GM19438 (cell line): Measurements from ENCODE around the gene STIM1.
"Not testable (repeated sequence)": the region's sequence is repeated elsewhere in the genome, so short reads cannot be mapped to it uniquely, and the experiment has no call there.

Experiments
- ATAC-seq: cut with Tn5 transposase; IDR thresholded peaks from one replicate; pipeline ENCODE4 v1.9.1; 2021; ENCODE audit warnings: low read depth; ENCODE audit not compliant: unreplicated experiment

The STIM1 gene

GRCh38 chr11:3854977-3855807 is at the start of gene STIM1:
Gene STIM1 (plus strand): TSS chr11:3855664. CDS start chr11:3856271, 607 bp downstream.
- peak; percentile 54 for ATAC-seq

- ATAC-seq = peak; percentile 79
These were observed 47.3 kb upstream of the STIM1 start, which contains the start of gene PGAP2 for GRCh38 chr11:3807909-3808860. Gene PGAP2 (plus strand): TSS chr11:3808560. CDS start chr11:3811260, 2,700 bp downstream.

GRCh38 chr11:3808861-3809623 is 46.4 kb upstream of the STIM1 start:
- peak; percentile 72 for ATAC-seq

DNA sequence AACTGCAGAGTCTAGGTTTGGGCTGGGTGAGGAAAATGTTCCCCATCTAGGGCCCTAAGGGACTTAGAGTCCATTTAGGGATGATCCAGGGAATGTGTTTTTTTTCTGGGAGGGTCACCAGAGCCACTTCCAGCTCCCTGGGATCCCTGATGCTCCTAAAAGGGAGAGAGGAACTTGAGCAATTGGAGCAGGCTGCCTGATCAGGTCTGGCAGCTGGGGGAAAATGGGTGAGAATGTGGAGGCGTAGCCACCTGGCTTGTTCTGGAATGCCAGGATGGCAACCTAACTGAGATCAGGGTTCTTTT is 45.9 kb upstream of the STIM1 start:
- no peak for ATAC-seq

- ATAC-seq = no peak
These were observed 45.0 kb upstream of the STIM1 start for GRCh38 chr11:3810446-3810845.

GRCh38 chr11:3810951-3811350 is 44.5 kb upstream of the STIM1 start:
- no peak for ATAC-seq

DNA sequence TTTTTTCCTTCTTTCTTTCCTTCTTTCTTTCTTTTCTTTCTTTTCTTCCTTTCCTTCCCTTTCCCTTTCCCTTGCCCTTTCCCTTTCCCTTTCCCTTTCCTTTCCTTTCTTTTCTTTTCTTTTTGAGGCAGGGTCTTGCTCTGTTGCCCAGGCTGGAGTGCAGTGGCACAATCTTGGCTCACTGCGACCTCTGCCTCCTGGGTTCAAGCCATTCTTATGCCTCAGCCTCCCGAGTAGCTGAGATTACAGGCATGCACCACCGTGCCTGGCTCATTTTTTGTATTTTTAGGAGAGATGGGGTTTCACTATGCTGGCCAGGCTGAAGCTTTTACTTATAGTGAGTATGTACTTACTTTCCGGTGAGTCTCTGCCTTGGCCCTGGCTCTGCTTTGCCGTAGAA is 40.6 kb upstream of the STIM1 start:
- ATAC-seq = not testable (repeated sequence)

- ATAC-seq = no peak
These were observed 39.6 kb upstream of the STIM1 start for GRCh38 chr11:3815845-3816244.

- no peak for ATAC-seq
These were observed 38.8 kb upstream of the STIM1 start for GRCh38 chr11:3816673-3817072.

DNA sequence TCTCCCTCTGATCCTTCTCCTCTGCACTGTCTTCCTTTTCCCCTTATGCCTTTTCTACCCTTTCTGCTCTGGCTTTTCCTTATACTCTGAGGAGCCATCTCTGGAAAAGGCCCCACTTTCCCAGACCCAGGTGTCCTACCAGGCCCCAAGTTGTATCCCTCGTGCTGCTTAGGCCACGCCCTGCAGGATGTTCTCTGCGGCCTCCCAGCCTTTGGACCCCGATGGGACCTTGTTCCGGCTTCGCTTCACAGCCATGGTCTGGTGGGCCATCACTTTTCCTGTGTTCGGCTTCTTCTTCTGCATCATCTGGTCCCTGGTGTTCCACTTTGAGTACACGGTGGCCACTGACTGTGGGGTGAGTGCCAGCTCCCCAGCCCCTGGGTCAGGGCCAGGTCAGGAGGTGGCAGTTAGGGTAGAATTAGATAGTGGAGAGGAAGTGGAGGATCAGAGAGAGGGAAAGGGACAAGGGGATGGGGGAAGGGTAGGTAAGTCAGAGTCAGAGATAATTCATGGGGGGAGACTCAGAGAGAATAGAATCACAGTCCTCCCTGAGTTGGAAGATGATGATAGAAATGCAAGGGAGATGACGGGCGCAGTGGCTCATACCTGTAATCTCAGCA is 38.2 kb upstream of the STIM1 start:
- no peak for ATAC-seq

DNA sequence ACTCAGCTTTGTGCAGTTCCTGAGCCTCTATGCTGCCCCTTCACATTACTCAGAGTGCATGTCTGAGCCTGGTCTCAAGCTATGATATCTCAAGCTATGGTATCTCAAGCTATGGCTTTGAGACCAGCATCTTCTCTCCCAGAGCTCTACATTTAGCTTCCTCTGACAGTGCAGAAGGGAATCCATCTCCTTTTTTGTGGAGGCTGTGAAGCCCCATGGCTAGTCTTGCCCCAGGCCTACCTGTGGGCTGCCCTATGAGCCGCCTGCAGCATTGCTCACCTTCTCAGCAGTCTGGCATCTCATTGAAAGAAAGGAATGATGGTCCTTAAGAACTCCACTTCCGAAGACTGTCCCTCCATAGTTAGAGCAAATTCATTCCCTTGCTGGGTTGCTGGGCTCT is 34.5 kb upstream of the STIM1 start:
- no peak for ATAC-seq

- no peak for ATAC-seq
These were observed 33.2 kb upstream of the STIM1 start for GRCh38 chr11:3822312-3822711.

GRCh38 chr11:3823303-3823702 is 32.2 kb upstream of the STIM1 start:
- ATAC-seq = no peak

- no peak for ATAC-seq
These were observed 31.5 kb upstream of the STIM1 start for GRCh38 chr11:3823762-3824506.

- peak; percentile 87 for ATAC-seq
These were observed 30.6 kb upstream of the STIM1 start for GRCh38 chr11:3824714-3825472.

DNA sequence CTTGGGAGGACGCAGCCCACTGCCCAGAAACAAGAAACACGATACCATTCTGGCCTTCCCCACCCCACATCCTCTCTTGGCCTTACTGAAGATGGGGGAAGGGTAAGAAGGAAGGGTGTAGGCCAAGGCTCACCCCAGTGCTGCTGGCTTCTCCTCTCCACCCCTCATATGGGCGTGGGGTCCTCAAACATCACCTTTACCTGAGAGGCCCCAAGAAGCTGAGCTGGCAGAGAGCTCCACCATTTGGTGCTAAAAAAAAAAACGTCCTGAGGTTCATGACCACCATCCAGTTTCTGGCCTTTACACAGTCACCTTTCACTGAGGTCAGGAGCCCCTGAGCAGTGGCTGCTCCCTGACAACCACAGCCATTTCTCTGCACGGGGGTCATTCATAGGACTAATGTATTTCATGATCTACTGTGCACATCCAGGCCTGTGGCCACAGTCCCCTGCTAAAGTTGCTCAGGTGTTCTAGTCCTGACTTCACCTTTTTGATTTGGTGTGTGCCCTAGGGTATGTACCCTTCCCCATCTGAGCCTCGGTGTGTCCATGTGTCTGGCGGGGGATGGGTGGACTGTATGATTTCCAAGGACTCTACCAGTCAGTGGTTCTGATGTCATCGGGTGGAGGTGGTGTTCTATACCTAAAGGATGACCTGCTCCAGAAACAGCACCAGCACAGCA is 29.9 kb upstream of the STIM1 start:
- no peak for ATAC-seq

DNA sequence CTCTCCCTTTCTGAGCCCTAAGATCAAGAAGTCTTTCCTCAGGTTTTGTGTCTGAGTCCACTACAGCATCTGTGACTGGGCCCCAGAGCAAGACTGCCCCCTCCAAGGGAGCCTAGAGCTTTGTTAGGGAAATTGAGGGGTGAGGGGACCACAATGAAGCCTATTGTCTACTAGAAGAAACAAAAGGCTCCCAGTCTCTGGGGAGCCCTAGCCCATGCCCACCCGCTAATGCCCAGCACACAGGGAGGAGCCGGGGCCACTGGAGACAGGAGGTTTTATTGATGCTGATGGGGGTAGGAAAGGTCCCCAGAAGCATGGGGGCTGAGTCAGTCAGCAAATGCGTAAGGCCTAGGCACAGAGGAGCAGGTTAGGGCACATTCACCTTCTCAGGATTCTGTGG is 28.7 kb upstream of the STIM1 start:
- no peak for ATAC-seq

DNA sequence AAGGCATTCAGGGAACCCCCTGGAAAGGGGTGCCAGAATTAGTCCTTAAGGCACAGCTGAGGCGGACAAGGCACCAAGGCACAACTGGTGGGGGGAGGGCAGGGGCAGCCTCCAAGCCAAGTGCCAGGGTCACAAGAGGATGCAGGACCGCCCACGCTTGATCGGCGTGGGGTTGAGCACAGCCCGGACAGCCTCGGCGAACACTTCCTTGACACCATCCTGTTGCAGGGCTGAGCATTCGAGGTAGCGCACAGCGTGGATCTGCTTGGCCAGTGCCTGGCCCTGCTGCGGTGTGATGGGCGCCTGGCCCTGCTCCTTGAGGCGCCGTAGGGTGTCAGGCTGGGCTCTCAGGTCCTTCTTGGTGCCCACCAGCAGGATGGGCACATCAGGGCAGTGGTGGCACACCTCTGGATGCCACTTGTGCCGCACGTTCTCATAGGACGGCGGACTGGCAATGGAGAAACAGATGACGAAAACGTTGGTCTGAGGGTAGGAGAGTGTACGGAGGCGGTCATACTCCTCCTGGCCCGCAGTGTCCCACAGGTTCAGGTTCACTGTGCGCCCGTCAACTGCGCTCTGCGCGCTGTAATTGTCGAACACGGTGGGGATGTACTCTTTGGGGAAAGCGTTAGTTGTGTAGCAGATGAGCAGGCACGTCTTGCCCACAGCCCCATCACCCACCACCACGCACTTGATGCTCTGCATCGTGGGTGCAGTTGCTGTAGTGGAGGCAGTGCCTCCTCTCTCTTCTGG is 27.9 kb upstream of the STIM1 start:
- ATAC-seq = no peak
